Measurements from ENCODE around the gene RIN2.

The RIN2 gene

DNA sequence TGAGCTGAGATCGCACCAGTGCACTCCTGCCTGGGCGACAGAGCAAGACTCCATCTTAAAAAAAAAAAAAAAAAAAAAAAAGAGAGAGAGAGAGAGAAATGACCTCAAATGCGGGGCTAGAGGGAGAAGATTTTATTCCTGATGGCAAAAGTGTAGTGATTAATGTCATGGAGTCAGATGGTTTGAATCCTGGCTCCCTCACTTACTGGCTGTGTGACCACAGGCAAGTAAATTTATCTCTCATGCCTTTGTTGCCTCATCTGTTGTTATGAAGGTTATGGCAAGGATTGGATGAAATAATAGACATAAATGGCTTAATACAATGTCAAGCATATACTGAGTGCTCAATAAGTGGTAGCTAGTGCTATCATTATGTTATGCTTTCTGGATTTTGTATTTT lies 29.3 kb downstream of the RIN2 start:
- TF ChIP-seq, protein P1, sequence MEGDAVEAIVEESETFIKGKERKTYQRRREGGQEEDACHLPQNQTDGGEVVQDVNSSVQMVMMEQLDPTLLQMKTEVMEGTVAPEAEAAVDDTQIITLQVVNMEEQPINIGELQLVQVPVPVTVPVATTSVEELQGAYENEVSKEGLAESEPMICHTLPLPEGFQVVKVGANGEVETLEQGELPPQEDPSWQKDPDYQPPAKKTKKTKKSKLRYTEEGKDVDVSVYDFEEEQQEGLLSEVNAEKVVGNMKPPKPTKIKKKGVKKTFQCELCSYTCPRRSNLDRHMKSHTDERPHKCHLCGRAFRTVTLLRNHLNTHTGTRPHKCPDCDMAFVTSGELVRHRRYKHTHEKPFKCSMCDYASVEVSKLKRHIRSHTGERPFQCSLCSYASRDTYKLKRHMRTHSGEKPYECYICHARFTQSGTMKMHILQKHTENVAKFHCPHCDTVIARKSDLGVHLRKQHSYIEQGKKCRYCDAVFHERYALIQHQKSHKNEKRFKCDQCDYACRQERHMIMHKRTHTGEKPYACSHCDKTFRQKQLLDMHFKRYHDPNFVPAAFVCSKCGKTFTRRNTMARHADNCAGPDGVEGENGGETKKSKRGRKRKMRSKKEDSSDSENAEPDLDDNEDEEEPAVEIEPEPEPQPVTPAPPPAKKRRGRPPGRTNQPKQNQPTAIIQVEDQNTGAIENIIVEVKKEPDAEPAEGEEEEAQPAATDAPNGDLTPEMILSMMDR (IDR thresholded peaks at IDR 0.05; ENCODE audit: insufficient read depth, low read depth, low read length, missing control alignments), result no peak
- no peak overlapping the region for H3K4me3 ChIP-seq (ENCODE audit: low read length)
- no peak for DNase-seq (ENCODE audit: low read depth)

DNA sequence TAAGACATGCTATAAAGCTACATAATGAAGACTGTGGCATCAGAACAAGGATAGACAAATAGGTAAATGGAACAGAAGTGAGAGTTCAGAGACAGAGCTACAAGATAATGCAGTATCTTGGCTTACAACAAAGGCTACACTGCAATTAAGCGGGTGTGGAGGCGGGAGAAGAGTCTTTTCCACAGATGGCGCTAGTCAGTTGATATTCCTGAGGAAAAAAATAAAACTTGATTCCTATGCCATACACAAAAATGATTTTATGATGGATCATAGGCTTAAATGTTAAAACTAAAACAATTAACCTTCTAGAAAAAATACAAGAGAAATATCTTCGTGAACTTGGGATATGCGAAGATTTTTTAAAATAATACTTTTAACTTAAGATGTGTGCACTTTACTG lies 31.0 kb downstream of the RIN2 start:
- H3K4me3 ChIP-seq (ENCODE audit: low read length), result no peak overlapping the region
- TF ChIP-seq, protein P1 (IDR thresholded peaks at IDR 0.05; ENCODE audit: insufficient read depth, low read depth, low read length, missing control alignments), result no peak
- no peak for DNase-seq (ENCODE audit: low read depth)

DNA sequence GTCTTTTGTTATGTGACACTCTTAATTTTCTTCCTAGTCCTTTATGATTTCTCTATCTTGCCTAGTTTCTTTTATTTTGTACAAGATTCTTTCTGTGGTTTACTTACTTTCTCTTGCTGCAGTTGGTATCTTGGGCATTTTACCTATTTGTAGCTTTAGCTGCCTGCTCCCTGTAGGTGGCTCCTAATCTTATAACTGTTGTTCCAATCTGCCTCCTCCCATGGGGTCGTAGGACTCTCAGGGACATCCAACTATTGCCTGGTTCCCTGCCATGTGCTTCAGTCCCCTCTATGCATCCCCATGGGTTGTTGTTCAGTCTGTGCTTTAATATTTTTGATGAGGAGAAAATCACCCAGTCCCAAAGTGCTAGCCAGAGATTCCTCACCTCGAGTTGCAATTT lies 31.4 kb downstream of the RIN2 start:
- no peak overlapping the region for H3K4me3 ChIP-seq (ENCODE audit: low read length)
- TF ChIP-seq, protein P1 (IDR thresholded peaks at IDR 0.05; ENCODE audit: insufficient read depth, low read depth, low read length, missing control alignments), result no peak
- no peak for DNase-seq (ENCODE audit: low read depth)

DNA sequence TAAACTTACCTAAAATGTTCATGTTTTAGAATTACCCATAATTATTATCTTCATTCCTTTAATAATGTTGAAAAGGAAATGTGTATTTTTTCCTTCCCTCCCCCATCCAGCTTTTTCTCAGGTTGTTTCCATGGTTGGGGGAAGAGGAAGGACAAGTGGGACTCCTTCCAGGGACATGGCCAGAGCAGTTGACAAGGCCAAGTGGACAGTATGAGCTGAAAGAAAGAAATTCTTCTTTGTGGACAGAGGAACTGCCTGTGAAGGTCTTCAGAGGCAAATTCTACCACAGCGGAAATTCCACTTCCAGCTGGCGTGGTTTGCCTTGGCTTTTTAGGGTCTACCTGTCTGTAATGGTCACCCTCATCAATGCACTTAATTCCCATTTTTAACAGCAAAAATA lies 33.8 kb downstream of the RIN2 start:
- H3K4me3 ChIP-seq (ENCODE audit: low read length), result no peak overlapping the region
- no peak for DNase-seq (ENCODE audit: low read depth)
- TF ChIP-seq, protein P1 (IDR thresholded peaks at IDR 0.05; ENCODE audit: insufficient read depth, low read depth, low read length, missing control alignments), result no peak

DNA sequence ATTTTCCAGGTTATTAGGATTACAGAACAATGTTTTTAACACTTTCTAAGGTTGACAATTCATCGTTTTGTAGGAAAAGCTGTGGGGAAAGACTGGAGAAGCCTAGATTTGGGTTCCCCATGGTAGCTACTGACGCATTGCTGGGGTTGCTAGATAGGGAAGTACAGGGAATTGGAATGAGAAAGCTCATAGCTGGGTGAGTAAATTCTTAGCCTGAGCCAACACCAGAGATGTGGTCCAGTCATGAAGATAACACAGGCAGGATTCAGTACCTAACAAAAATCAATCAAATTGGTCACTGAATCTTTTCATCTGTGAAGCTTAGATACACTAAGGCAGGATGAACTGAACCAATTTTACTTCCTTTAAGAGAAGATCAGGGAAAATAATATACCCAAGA lies 35.7 kb downstream of the RIN2 start:
- no peak for DNase-seq (ENCODE audit: low read depth)
- TF ChIP-seq, protein P1 (IDR thresholded peaks at IDR 0.05; ENCODE audit: insufficient read depth, low read depth, low read length, missing control alignments), result no peak
- no peak overlapping the region for H3K4me3 ChIP-seq (ENCODE audit: low read length)

DNA sequence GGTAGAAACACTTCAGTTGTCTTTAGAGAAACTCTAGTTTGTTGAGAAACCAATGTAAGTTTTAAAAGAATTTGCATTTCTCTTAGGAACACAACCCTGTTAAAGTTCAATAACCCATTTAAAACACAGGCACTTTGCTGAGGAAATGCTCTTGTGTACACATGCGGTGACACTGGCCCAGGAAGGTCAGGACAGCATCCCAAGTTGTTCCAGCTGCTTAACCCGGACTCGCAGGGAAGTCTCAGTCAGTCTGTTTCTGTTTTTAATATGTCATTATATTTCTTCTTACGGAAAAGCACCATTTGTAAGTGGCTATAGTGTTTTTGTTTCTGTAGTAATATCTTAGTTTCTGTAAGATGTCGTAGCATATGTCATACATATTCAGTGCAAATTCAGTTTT lies 36.9 kb downstream of the RIN2 start:
- no peak overlapping the region for H3K4me3 ChIP-seq (ENCODE audit: low read length)
- TF ChIP-seq, protein P1 (IDR thresholded peaks at IDR 0.05; ENCODE audit: insufficient read depth, low read depth, low read length, missing control alignments), result no peak
- DNase-seq (ENCODE audit: low read depth), result no peak

DNA sequence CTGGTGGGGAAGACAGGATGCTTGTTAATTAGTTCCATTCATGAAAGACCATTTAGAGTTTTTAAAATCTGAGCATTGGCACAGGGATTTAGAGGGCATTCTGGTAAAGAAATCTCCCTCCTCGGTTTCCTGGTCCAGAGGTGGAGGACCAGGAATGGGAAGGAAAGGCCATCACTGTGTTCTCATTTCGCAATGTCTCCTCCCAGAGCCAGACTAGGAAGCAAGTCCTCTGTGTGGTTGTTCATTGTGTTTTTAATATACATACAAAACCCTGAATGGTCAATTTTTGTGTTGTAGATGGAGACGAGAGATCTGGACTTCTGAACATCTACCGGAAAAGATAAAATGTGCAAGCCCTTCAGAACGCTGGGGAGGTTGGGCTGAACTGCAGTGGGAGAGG lies 41.3 kb downstream of the RIN2 start:
- DNase-seq (ENCODE audit: low read depth), result no peak

More for the DNA sequence above, 41.3 kb downstream of the RIN2 start:
- TF ChIP-seq, protein P1 (IDR thresholded peaks at IDR 0.05; ENCODE audit: insufficient read depth, low read depth, low read length, missing control alignments), result no peak
- H3K4me3 ChIP-seq (ENCODE audit: low read length), result no peak overlapping the region
